HG02870 (cell line): Measurements from ENCODE around the gene CCDC112.

Experiments used
- ATAC-seq: cut with Tn5 transposase; IDR thresholded peaks from one replicate; pipeline ENCODE4 v1.9.1; 2021; ENCODE audit warnings: mild to moderate bottlenecking, moderate library complexity; ENCODE audit not compliant: unreplicated experiment

The CCDC112 gene

DNA sequence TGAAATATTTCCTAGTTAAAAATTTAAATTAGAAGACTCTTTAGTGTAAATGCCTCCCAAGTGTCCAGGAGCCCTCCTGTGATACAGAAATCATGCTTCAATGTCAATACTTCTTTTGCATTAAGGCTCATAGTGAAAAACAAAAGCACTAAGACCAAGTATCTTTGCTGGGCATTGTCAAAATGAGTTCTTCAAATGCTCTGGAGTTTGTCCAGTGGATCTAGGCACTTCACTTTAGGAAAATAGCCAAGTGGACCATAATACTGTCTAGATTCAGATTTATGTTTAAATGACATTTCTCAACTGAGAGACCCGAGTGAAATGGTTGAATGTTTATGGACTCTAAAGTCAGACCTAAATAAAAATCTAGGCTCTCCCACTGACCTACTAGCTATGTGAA lies 21.3 kb upstream of the CCDC112 start:
- no peak for ATAC-seq

DNA sequence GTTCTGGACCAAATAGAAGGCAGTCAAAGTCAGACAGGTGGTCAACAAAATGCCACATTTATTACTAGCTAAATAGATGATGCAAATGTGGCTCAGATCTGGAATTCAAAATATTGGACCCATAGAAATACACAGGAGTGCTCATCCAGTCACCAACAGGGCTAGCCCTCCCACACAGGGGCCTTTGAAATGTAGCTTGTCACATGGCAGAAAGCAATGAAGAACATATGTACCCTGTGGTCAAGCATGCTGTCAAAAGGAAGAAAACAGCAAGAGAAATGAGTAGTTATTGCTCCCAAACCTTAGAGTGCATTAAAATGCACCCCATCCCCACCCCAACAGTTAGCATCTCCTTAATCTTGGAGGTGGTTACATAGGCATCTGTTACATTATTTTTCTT lies 20.9 kb upstream of the CCDC112 start:
- no peak for ATAC-seq

DNA sequence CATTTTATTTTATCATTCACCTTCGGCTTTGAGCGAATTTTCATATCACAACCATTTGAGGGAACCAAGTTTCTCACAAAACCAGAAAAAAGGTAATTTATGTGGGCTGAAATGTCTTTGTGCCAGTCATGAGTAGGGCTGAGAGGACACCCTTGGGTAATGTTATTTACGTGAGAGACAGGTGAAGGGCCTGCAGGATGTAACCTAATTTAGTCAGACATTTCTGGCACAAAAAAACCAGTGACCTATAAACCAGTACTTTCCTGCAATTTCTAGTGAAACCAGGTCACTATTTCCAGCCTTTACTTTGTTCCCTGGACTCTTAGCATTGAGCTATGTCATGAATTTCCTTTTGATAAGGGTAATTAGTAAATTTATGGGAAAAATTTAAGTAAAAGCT lies 17.2 kb upstream of the CCDC112 start:
- no peak for ATAC-seq

DNA sequence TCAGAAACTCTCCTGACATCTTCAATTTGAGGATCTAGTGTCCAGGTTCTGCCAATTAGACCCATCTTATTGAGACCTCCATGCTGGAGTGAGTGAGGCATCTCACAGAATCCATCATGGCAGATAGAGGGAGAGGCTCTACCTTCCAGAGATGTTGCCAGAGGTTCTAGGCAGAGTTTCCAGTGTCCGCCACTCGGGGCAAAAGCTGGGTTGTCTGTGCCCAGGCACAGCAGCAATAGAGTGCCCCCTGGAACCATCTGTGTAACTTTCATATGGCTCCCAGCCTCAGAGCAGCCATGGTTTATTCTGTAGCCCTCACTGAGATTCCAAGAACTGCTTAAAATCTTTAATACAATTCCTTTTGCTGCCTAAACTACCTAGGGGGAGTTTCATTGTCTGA lies 16.6 kb upstream of the CCDC112 start:
- no peak for ATAC-seq

DNA sequence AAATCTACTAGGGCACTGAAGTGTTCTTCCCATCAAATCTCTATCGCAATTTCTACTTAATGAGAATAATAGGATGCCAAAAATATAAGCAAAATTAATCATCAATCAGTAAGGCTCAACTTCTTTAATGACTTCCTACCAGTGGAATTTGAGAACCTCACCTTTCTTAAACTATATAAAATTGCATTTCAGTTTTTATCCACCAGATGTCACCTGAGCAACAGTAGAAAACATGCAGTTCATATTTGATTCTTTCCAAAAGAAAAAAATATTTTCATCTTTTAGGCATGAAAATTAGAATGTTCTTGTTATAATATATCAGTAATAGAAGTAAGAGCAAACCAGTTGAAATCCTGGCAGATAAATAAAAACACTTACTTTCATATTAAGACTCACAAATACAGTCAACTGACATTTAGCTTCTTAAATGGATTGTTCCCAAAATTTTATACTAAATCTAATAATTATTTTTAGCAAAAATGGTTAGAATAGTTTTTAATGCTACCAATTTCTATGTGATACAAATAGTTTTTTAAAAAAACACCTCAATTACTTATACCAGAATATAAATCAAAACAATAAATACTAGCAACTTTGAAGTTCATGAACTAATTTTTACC lies 13.4 kb upstream of the CCDC112 start:
- ATAC-seq, result peak; percentile 55

DNA sequence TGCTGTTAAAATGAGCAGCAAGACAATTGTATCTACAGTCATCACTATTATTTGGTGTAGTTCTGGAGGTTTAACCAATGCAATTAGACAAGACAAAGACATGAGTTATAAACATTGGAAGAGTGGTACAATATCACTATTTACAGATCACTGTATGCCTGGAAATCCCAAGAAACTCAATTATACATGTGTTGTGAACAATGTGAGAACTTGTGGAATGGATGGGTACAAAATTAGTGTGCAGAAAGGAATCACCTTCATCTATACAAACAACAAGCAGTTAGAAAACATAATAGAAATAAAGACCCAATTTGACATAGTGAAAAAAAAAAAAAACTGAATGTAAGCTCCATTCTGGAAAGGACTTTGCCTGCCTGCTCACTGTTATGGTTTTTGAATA lies 12.4 kb upstream of the CCDC112 start:
- no peak for ATAC-seq

DNA sequence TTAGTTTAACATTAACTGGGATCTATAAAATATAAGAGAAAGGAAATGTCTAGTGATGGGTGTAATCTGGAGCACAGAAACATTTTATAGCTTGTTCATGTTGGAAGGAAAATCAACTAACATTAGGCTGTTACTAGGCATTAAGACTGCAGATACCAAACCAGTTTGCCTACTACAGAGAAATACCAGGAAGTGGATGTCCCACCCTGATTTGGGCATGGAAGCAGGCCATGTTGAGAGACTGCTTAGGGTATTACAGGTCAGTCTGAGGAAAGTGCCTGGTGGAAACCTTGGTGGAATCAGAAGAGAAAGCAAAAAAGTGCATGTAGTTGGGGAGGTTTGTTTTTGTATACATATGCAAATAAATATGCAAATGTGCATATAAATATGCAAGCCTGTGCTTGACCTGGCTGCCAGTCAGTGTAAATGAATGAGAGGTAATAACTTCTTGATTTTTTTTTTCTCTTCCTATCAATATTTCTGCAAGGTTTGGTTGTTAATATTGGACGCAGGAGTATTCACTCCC lies 9.6 kb upstream of the CCDC112 start:
- no peak for ATAC-seq

DNA sequence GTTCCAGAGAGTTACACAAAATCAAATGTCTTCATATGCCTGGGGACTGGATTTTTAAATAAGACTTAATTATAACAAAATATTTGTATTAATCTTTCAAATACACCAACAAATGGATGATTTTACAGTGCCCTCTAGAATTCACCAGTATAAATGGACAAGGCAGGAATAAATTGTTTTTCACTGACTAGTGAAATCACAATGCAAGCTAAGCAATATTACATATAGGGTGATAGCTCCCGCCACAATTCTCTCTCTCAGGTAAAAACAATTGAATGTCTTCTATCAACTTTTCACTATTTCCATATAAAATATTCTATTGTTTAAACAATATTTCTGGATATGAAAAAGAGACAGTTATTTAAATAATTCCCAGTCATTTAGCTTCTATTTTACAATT lies 8.0 kb upstream of the CCDC112 start:
- no peak for ATAC-seq

DNA sequence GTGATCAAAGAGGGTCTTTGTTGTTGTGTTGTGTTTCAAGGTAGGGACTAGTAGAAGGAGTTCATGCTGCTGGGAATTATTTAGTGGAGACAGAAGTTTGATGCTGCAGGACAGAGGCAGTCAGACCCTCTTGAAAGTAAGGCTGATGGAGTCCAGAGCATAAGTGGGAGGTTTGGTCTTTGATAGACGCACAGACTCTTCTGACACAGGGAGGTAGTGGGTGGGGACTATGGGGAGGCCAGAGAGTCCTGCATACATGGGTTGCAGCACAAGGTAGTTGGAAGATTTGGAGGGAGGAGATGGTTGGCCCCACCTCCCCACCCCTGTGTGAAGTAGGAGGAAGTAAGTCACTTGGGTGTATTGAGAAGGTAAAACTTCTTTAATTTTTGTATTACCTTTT lies 2.4 kb upstream of the CCDC112 start:
- ATAC-seq, result no peak

DNA sequence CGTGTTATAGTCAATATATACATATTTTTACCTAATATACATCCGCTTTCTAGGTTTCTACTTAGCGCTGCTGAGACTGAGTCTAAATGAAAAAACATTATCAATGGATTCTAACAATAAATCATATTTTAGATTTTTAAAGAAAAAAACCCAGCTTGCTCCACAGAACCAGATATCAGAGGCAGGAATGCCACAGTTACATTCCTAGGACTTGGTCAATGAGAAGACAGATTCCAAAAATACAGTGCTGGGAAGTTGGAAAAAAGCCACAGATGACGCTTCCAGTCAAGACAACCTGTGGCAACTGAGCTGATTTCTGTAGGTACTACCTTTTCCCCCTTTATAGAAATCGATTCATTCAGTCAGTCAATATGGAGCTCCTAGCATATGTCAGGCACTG lies 577 bp upstream of the CCDC112 start:
- ATAC-seq, result no peak

DNA sequence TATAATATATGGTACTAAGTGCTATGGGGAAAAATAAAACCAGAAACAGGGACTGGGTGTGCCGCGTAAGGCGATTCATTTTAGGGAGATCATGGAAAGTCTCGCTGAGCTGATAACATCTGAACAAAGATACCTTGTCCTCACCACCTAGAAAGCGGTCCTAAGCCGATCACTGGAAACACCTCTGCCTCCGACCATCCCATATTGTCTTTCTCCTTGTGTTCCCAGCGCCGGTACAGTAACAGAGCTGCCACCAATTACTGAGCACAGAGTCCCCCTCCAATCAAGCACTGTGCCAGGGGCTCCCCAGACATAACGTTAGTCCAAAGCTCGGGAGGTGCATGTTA lies 704 bp downstream of the CCDC112 start:
- no peak for ATAC-seq

DNA sequence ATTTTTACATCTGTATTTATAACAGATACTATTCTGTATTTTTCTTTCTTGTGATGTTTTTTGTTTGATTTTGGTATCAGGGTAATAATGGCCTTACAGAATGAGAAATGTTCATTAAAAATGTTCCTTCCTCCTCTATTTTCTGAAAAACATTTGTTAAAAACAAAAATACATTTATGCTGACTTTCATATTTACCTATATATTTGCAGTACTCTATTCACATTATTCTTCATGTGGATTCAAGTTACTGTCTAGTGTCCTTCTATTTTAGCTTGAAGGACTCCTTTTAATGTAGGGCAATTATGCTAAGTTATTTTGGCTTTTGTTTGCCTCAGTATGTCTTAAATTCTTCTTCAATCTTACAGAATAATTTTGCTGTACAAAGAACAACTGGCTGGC lies 5.1 kb downstream of the CCDC112 start:
- ATAC-seq, result no peak

DNA sequence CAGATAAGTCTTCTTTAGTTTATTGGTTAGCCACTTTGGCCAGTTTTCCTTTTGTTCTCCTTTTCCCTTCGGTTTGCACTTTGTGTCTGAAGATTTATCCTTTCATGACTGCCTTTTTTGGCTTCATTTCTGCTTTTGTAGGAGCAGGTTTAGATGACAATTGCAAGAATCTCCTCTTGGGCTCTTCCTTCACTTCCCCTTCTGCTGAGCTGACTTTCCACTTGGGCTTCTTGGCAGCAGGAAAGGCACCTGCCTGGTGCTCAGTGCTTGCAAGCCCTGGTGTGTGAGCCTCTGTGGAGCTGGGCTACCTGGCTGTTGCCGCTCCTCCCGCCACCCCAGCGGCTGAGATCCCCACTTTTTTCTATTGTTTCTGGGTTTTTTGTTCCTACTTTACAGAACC lies 7.3 kb downstream of the CCDC112 start:
- no peak for ATAC-seq

DNA sequence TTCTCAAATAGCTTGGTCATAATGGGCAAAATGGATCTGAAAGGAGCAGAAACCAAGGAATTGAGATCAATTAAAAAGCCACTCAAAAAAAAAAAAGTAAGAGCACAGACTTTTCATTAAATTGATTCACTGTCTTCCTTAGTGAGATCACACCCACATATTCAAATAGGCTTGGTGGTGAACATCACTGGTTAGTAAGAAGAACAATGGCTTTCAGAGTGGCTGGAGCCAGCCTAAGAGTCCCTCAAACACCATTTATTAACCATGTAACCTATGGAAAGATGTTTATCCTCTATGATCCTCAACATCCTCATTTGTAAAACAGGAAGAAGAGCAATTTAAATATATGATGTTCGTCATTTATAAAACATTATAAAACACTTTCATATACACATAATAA lies 12.4 kb downstream of the CCDC112 start:
- no peak for ATAC-seq

DNA sequence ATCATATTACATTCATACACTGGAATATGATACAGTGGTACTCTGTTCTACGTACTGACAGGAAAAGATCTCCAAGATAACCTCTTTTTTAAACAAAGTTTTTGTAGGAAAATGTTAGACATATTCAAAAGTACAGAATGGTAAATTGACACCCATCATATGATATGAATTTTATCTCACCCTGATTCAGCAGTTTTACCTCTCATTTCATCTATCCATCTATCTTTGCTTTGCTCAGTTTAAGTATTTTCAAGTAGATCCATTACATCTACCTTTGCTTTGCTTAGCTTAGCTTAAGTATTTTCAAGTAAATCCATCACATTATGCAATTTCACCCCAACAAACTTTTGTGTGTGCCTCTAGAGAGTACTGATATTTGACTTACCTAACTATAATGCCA lies 14.3 kb downstream of the CCDC112 start:
- ATAC-seq, result no peak

DNA sequence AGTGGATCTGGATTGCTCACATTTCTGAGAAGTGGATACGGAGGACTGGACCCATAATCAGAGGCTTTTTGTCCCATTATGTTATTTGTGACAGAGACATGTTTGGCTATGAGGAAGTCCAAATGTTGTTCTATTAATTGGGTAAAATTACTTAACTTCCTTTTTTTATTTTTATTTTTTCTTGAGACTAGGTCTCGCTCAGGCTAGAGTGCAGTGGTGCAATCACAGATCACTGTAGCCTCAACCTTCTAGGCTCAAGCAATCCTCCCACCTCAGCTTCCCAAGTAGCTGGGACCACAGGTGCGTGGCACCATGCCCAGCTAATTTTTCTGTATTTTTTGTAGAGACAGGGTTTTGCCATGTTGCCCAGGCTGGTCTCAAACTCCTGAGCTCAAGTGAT lies 21.9 kb downstream of the CCDC112 start:
- no peak for ATAC-seq

DNA sequence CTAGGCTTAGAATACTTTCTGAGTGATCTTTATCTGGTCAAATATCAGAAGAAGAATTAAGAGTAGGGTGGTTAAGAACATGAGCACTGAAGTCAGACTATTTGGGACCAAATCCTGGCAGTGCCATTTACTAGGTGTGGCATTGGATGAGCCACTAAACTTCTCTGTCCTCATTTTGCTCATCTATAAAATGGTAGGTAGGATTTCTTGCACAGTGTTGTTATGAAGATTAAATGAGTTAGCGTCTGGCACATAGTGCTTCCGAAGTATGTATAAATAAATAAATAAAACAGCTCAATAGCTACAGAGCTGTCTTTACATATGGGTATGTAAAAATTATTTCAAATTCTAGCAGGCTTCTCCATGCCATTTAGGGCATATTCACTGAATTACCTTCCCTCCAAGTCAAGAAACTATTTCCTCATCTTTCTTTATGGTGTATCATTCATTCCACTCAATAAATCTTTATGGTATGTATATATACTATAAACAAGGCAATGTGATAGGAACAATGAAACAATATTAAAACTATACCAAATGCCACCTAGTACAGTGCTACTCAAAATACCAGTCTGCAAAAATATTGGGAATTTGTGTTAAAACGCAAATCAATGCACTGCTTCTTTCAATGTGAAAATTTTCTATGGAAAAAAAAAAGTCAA lies 24.0 kb downstream of the CCDC112 start:
- no peak for ATAC-seq

DNA sequence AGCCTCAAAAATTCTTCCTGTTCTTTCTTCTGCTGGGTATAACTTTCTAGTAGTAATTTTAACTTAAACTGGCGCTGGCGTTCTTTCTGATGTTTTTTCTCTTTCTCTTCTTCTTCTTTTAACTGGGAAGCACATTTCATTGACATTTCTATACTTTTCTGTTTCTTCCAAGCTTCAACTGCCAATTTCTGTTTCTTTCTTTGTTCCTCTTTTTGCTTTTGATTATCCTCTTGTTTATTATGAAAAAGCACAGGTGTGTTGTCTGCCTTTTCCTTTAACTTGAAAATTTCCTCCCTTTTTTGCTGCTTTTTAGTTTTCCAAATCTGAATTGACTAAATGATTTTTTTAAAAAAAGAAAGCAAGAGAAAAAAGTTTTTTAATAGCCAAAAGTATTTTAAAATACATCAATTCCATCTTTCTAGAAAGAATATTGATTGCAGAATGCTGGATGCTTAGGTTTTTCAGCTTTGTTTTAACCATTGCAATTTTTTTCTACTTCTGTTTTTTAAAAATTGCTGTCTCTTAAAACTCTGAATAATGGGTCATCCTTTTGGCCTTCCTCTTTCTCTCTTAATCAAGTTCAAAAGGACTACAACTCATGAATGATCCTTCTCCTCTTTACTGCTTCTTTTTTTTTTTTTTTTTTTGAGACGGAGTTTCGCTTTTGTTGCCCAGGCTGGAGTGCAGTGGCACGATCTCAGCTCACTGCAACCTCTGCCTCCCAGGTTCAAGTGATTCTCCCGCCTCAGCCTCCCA lies 25.0 kb downstream of the CCDC112 start:
- ATAC-seq, result no peak

DNA sequence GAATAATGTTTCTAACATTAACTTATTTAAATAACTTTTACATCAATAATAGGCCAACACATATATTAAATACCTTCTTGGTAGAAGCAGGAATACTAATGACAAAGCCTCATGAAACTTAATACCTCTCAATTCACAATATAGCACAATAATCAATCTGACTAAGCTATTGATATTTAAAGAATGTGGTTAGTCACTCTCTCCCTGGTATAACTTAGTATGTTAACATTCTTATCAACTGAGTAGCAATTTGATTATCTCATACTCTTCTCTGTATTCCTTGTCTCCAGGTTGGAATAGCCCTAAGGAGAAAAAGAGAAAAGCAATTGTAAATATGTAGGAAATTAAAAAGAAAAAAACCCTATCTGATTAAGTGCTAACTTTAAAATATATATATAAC lies 28.8 kb downstream of the CCDC112 start:
- ATAC-seq, result no peak

DNA sequence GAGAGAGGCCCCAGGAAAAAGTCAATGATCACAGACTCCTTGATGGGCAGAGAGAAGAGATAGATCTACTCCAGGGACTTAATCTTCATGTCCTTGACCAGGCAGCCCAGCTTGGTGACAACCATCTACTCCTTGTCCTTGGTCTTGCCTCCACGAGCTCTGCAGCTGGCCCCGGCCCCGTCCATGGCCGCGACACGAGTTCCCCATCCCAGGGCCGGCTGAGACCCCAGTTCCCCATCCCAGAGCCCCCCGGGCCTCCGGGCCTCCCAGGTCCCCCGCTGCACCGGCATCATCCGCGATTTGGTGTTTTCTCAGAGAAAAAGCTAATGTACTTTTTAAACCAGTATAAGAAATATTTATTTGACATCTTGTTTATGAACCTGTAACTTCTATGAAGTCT lies 31.2 kb downstream of the CCDC112 start:
- no peak for ATAC-seq

DNA sequence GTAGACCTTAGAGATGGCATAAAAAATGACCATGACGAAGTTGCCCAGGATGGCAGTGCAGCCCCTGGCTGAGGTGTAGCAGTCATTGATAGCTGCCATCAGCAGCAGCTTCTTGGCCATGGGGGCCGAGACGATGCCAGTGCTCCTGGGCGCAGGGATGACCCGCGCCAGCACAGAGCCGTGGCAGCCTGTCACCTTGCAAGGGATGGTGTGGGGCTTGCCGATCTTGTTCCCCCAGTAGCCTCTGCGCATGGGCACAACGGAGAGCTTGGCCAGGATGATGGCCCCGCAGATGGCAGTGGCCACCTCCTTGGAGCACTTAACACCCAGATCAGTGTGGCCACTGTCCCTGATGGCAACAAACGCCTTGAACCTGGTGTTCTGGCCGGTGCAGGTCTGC lies 31.7 kb downstream of the CCDC112 start:
- ATAC-seq, result no peak

DNA sequence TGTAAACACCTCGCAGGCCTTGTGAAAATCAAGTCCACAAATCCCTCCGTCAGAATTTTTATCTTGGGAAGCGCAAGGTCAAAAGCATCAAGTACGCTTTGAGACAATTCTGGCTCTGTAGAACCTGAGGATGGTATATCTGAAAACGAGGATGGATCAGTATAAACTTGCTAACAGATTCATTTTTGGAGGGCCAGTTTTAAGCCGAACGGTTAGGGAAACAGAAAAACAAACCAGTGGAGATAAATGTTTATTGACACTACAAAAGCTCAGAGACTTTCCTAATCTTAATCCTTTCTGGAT lies 33.4 kb downstream of the CCDC112 start:
- no peak for ATAC-seq
